GM21786 (cell line): ENCODE measurements around the gene CCDC9.
"Not testable (repeated sequence)": the region's sequence is repeated elsewhere in the genome, so short reads cannot be mapped to it uniquely, and the experiment has no call there.

Experiments used
- ATAC-seq: cut with Tn5 transposase; IDR thresholded peaks from one replicate; pipeline ENCODE4 v1.9.1; 2021; ENCODE audit not compliant: unreplicated experiment

The CCDC9 gene

DNA sequence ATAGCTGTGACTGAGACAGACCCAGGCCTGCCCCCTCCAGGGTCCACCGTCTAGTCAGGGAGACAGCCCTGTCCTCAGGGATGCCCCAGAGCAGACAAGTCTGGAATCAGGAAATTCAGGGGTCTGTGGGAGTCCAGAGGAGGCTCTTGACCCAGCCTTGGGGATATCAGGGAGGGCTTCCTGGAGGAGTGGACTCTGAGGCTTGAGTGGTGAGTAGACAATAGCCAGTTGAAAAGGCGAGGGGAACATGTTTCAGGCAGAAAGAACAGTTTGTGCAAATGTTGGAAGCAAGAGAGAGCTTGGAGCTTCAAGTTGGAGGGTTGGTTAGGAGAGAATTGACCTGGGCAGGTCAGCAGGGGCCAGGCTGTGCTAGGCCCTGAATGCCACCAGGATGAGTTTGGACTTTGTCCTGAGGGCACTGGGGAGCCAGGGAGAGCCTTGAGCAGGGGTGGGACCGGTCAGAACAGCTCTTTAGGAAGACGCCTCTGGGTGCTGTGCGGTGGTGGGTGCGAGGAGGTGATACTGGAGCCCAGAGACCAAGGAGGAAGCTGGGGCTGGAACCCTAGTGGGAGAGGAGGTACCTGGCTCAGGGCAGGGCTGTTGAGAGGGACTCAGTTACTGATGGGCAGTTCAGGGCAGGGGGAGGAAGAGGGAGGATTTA, 2.7 kb downstream of the CCDC9 start:
- no peak for ATAC-seq

DNA sequence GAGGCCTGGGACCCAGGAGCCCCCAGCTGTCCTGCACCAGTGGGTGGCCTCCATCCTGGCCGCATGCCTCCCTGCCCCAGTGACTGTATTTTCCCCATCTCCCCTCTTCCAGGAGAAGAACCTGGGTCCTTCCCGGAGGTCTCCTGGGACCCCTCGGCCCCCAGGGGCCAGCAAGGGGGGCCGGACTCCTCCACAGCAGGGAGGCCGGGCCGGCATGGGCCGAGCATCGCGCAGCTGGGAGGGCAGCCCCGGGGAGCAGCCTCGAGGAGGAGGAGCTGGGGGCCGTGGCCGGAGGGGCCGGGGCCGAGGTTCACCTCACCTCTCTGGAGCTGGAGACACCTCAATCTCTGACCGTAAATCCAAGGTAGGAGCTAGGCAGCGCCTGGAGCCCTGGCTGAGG, 4.2 kb downstream of the CCDC9 start:
- no peak for ATAC-seq

DNA sequence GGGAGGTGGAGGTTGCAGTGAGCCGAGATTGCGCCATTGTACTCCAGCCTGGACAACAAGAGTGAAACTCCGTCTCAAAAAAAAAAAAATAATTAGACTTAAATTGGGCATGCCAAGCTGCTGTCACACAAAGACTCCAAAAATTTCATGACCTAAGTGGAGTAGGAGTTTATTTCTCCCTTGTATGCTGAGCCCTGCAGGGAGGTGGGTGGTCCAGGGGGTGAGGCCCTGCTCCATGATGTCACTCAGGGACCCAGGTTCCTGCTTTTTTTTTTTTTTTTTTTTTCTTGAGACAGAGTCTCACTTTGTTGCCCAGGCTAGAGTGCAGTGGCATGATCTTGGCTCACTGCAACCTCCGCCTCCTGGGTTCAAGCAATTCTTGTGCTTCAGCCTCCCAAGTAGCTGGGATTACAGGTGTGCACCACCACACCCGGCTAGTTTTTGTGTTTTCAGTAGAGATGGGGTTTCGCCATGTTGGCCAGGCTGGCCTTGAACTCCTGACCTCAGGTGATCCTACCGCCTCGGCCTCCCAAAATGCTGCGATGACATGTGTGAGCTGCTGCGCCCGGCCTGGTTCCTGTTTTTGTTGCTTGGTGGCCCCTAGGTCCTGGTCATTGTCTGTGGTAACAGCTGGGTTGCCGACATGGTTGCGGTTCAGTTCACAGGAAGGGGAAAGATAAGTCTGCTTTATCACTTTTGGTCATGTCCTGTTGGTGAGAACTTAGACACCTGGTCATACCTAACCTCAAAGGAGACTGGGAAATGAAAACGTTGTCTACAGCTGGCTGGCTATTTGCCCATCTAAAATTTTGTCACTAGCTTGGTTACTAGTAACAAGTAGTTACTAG, 5.8 kb downstream of the CCDC9 start:
- ATAC-seq: peak; percentile 70

DNA sequence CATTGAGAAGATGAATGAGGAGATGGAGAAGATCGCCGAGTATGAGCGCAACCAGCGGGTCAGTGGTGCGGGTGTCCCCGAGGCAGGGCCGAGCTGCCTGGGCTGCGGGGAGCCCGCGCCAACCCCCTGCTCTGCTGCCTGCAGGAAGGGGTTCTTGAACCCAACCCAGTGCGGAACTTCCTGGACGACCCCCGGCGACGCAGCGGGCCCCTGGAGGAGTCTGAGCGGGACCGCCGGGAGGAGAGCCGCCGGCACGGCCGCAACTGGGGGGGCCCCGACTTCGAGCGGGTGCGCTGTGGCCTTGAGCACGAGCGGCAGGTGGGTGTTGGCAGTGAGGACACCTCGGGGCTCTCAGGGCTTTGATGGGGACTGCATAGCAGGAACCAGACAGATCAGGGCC, 8.3 kb downstream of the CCDC9 start:
- no peak for ATAC-seq

DNA sequence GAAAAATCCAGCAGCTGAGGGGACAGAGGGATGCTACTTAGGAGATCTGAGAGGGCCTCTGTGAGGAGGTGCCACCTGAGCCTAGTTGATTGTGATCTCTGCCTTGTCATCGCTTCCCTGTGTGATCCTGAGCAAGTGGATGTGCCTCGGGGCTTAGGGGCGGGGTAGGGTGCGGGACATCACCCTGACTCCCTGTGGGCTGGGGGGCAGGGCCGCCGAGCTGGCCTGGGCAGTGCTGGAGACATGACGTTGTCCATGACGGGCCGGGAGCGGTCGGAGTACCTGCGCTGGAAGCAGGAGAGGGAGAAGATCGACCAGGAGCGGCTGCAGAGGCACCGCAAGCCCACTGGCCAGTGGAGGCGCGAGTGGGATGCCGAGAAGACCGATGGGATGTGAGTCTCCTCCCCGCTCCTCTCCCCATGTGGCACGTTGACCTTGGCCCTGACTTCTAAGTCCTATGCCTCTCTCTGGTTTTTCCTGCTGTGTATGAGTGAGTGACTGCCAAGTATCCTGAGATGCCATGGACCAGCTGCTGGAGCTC, 10.1 kb downstream of the CCDC9 start:
- ATAC-seq: no peak

DNA sequence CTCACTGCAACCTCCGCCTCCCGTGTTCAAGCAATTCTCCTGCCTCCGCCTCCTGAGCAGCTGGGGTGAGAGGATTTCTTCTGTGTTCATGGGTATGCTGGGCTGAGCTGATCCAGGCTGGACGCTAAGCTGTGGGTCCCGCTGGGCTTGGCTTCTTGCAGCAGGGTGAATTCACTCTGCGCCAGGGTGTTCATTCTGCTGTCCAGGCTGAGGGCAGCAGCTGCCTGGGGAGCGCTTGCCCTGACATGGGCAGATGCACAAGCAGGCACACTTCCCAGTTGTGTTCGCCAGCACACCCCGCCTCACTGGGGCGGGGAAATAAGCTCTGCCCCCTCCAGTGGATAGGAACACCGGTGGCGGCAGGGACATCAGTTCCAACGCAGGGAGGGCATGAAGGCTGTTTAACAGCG, 11.0 kb downstream of the CCDC9 start:
- ATAC-seq: no peak

DNA sequence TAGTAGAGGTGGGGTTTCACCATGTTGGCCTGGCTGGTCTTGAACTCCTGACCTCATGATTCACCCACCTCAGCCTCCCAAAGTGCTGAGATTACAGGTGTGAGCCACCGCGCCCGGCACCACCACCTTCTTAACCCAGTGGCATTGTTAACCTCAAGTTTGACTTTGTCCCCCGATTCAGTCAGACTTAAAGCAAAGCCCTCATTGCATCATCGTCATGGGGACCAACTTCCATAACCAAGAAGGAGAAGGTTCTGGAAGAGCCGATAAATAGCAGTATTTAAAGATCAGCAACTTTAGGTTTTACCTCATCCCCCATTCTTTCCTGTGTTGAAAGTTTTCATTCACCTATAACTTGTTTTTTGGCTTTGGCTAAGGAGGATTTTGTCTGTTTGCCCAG, 11.7 kb downstream of the CCDC9 start:
- ATAC-seq: no peak

DNA sequence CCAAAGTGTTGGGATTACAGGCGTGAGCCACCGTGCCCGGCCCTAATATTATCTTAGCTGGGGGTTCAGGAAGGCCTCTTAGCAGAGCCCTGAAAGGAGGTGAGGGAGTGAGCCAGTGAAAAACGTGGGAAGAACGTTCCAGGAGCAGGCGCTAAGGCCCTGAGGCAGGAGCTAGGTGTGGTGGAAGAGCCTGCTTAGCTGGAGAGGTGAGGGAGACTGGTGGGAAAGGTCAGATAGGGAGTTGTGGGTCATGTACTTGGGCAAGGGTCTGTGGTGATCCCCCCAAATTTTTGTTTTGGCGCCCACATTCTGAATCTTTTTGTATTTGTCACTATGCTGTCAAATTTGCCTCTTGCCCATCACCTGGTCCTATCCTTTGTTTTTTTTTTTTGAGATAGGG, 13.3 kb downstream of the CCDC9 start:
- no peak for ATAC-seq

DNA sequence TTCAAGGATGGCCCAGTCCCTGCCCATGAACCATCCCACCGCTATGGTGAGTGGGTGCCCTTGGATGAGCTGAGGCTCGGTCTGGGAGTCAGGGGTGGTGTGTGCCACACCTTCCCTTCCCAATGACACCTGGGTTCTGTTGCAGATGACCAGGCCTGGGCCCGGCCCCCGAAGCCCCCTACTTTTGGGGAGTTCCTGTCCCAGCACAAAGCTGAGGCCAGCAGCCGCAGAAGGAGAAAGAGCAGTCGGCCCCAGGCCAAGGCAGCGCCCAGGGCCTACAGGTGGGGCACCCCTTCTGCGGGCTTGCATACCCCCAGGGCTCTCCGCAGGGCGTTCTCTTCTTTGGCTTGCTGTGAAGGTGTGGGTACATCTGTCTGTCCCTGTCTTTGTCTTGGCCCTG, 14.1 kb downstream of the CCDC9 start:
- ATAC-seq: no peak

DNA sequence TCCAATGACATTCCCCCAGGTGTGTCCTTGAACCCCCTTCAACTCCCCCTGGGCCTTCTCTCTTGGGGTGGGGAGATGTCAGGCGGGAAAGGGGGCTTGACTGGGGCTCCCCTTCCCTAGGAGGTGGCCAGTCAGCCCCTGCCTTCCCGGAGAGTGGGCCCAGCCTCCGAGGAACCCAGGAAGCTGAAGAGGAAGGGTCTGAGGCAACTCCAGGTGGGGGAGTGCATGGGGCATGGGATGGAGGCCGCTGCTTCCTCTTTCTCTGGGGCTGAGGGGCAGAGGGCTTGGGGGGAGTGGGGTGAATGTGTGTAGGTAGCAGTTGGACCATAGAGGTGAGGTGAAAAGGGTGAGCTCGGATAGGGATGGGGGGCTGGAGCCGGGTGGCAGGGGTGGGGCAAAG, 15.6 kb downstream of the CCDC9 start:
- ATAC-seq: no peak

DNA sequence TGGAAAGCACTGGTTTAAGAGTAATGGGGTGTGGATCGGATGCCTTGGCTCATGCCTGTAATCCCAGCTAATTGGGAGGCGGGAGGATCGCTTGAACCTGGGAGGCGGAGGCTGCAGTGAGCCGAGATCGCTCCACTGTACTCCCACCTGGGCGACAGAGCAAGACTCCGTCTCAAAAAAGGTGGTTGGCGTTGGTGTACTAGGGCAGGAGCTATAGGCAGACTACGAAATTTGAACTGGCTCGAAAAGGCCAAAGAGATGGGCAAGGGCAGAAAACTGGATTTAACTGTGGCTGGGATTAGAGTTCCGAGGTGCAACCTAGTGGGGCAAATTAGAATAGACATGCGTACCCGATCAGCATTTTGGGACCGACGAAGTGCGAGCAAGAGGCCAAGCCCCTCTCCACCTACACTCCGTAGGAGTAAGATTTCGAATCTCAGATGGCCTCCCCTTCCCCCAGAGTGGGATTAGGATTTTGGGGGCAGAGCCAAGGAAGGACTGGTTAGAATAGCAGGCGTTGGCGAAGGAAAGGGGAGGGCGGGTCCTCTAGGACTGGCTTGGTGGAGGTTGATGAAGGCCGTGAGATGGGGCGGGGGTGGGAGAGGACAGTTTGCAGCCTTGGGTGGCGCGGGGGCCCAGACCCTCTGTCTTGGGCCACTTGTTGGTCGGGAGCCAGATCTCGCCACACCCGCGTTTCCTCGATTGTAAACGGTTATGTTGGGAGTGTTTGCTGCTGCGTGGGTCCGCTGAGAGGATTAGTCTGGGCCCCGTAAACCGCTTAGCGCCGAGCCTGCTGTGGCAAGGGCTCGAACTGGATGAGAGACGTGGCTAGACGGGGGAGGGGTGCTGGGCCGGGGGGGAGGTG, 16.4 kb downstream of the CCDC9 start:
- no peak for ATAC-seq

DNA sequence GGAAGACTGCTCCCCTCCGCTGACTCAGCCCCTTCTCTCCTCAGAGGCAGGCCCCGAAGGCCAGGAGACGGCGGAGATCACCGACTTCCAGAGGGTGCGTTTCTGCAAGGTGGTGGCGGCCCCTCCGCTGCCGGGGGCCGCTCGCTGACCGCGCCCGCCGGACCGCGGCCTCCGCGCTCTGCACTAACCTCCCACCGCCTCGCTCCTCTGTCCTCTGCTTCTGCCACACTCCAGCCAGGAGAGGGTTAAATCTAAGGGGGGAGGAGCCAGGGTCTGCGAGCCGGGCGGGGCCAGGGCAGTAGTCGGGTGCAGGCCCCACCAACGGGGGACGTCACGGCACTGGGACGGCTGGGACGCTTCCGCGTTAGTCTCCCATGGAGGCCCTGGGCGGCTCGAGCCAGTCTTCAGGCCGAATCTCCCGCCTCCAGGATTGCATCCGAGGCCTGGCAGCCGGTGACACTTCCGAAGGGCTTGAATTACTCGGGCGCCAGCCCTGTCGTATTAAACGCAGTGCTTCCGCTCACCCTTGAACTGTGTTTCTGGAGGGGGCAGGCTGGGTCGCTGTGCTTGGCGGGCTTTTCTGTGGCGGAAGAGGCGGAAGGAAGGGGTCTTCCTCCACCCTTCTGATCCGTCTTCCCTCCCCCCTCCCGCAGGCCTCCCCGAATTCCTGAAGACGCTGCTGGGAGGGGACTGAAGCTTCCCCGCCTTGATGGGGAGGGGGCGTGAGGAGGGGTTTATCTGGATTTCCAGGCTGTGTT, 17.2 kb downstream of the CCDC9 start:
- ATAC-seq: peak; percentile 55

DNA sequence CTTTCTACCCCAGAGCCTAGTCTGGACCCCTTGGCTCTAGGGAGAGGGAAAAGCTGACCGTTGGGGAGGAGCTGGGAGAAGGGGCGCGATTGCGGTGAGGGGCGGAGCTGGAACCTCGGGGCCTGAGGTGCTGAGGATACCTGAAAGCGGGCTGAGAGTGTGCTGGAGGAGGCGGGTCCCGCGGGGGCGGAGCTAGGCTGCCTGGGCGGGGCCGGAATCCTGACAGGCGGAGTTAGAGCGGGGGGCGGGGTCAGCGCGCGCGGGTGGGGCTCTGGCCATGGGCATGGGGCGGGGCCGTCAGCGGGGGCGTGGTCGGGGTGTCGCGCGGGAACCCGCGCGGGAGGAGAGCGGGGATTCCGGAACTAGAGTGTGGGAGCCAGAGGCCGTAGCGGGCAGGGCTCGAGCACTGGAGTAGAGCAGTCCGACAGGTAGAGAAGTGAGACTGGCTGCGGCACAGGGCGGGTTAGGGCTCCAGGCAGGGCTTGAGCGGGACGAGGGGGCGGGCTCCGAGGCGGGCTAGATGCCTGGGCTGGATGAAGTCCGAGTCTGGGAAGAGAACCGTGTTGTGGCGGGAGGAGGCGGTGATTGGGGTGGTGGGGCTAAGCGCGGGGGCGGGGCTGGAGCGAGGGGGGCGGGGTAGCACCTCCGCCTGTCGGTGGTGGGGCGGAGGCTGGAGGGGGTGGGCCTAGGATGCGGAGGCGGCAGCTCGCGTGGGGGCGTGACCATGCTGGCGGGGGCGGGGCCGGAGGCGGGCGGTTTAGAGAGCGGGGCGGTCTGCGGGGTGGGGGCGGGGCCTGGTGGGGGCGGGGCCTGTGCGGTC, 18.0 kb downstream of the CCDC9 start, which contains the start of gene INAFM1:
Gene INAFM1, plus strand, starts transcription at position 815 of the 820 bp plus-strand sequence. CDS start 35 bp downstream, outside the sequence.
- no peak for ATAC-seq

DNA sequence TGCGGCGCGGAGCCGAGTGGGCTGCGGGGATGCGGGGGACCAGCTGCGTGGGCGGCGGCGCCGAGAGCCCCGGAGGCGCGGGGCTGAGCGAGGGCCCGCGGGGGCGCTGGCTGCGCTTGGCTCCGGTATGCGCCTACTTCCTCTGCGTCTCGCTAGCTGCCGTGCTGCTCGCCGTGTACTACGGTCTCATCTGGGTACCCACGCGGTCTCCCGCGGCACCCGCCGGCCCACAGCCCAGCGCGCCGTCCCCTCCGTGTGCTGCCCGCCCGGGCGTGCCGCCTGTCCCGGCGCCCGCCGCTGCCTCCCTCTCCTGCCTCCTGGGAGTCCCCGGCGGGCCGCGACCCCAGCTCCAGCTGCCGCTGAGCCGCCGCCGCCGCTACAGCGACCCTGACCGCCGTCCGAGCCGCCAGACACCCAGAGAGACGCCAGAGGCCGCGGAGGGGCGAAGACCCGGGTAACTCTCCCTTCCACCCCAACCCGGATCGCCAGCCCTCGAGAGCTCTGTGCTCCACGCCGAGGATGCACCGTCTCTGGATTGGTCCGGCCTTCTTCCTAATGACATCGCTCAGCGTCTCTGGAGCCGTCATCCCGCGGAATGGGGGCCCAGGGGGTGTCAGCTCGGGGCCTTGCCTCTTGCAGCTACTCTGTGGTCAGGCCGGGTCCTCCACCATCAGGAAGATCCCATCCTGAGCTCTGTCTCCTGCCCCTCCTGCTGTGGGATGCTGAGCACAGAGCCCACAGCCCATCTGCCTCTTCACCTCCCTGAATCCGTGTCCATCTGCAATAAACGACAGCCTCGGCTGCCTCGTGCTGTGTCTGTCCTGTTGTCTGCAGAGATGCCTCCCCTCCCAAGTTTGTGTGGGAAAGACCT, 18.8 kb downstream of the CCDC9 start:
- ATAC-seq: no peak

DNA sequence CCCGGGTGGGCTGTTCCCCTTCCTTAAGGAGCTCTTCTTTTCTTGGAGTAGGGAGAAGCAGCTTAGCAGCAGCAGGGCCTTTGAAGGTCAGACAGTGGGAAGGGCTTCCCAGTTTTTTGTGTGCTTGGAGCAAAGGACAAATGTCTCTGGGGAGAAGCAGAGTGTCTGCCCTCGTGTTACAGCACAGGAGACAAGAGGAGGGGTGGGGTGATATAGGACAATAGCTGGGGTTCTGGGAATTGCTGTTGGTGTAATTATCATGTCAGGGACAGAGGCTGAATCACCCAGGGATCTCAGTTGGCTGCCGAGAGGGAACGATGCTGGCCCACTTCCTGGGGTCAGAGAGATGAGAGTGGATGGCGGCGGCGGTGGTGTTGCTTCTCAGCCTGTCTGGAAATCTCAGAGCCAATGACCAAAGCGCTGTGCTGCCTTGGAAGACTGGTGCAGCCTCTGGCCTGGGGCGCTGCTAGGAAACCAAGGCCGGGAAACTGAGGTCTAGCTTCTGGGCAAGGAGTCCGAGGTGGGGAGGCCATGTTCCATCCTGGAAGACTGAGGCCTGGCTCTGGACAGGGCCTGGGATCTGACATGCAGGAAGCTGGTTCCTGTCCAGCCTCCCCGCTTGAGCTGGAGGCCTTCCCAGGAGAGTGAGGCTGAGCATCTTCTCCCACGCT, 19.6 kb downstream of the CCDC9 start:
- no peak for ATAC-seq

DNA sequence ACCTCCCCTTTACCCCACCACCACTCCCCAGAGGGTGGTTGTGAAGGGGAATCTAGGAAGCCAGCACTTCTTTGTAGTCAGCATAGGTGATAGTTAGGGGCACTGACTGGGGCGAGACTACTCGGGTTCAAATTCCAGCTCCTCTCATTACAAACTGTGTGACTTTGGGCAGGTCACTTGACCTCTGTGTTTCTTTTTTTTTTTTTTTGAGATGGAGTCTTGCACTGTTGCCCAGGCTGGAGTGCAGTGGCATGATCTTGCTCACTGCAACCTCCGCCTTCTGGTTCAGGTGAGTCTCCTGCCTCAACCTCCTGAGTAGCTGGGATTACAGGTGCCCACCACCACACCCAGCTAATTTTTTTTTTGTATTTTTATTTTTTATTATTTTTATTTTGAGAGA, 20.2 kb downstream of the CCDC9 start:
- ATAC-seq: not testable (repeated sequence)

DNA sequence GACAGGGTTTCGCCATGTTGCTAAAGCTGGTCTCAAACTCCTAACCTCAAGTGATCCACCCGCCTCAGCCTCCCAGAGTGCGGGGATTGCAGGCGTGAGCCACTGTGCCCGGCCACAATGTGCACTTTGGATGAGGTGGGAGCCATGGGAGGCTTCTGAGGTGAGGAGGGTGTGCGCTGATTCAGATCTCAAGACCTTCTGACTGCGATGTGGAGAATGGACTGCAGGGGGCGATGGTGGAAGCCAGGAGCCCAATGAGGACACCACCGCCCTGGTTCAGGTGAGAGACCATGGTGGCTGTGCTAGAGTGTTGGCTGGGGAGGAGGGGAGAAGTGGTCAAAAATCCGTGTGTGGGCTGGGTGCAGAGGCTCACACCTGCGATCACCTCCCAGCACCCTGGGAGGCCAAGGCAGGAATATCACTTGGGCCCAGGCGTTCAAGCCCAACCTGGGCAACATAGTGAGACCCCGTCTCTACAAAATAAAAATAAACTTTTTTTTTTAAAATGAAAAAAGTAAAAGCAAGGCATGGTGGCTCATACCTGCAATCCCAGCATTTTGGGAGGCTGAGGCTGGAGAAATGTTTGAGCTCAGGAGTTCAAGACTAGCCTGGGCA, 24.0 kb downstream of the CCDC9 start:
- ATAC-seq: no peak
